Peyer's patch (tissue), 4 donors: ENCODE results near the gene ZC3H7A.

ENCODE experiments used
- CTCF ChIP-seq, 6 experiments: fragments of 450-650 bp in 4 of 6; fragments of 200-600 bp in 2 of 6; sonication (generic) in 1 of 6; IDR thresholded peaks; one replicate each; pipeline ENCODE4 v1.5.1; 2017 to 2019; ENCODE audit warnings: antibody characterized with exemption in 6 of 6, mild to moderate bottlenecking in 3 of 6, moderate library complexity in 1 of 6
- POLR2A ChIP-seq, 2 donors: fragments of 450-650 bp; IDR thresholded peaks; one replicate each; pipeline ENCODE4 v1.5.1; 2017; ENCODE audit warnings: antibody characterized with exemption in 2 of 2, mild to moderate bottlenecking in 2 of 2, moderate library complexity in 2 of 2

- no peak for TF ChIP-seq POLR2A (IDR thresholded peaks at IDR 0.05)
- TF ChIP-seq CTCF (IDR thresholded peaks at IDR 0.05): no peak
Observed at GRCh38 chr16:11726008-11726407, 71.0 kb downstream of the ZC3H7A start.
